Uterus (tissue), 4 donors: ENCODE measurements around the gene DPY19L3. TPM values are rescaled to one million over a fixed set of nuclear protein-coding genes. Genes with fewer than 3 reads are reported as not detected.

ENCODE experiments used
- DNase-seq, 2 donors: peaks; one replicate each; pipeline ENCODE4 v3.0.0-alpha.2; 2019 to 2020
- H3K27ac ChIP-seq, 2 donors: fragments of 200-600 bp; sonication (generic); 1 replicate in 1 of 2; 2 replicates in 1 of 2; pipeline ENCODE4 v1.5.1; 2016 to 2018
- H3K27me3 ChIP-seq, 2 donors: fragments of 200-600 bp; sonication (generic); one replicate each; pipeline ENCODE4 v1.5.1; 2018 to 2019; ENCODE audit warnings: control low read depth in 1 of 2
- H3K36me3 ChIP-seq, 2 donors: fragments of 200-600 bp; sonication (generic); one replicate each; pipeline ENCODE4 v1.5.1; 2019; ENCODE audit warnings: control low read depth in 1 of 2
- H3K4me1 ChIP-seq, 2 donors: fragments of 200-600 bp; sonication (generic); one replicate each; pipeline ENCODE4 v1.5.1; 2018 to 2019; ENCODE audit warnings: control low read depth in 1 of 2
- H3K4me3 ChIP-seq, 2 donors: fragments of 200-600 bp; sonication (generic); 1 replicate in 1 of 2; 2 replicates in 1 of 2; pipeline ENCODE4 v1.5.1; 2018 to 2019; ENCODE audit warnings: mild to moderate bottlenecking in 1 of 2
- H3K9me3 ChIP-seq, 2 donors: fragments of 200-600 bp; sonication (generic); one replicate each; pipeline ENCODE4 v1.5.1; 2019; ENCODE audit warnings: control low read depth in 1 of 2
- POLR2A ChIP-seq, 2 donors: fragments of 450-650 bp; IDR thresholded peaks; one replicate each; pipeline ENCODE4 v1.6.1; 2016; ENCODE audit warnings: antibody characterized with exemption in 2 of 2, mild to moderate bottlenecking in 1 of 2, moderate library complexity in 1 of 2
- intact Hi-C: fragments of 100-400 bp; cut with DNase I; formaldehyde crosslinking; loops from one replicate; pipeline ENCODE4 v1.15.1; 2023; ENCODE audit warnings: low total_unique reads
- total RNA-seq, 4 donors: library from RNA; depleted of rRNA in 3 of 4; stranded (reverse); fragments of >200 nt in 3 of 4; gene quantifications; one replicate each; pipeline versions ENCODE4 v1.1.0 to v1.2.4, GENCODE V29; 2014 to 2023
- TF ChIP-seq, protein P1 (sequence below), 4 experiments: fragments of 200-600 bp in 2 of 4; fragments of 450-650 bp in 2 of 4; sonication (generic) in 2 of 4; IDR thresholded peaks; one replicate each; pipeline ENCODE4 v1.5.1; 2016 to 2019; ENCODE audit warnings: antibody characterized with exemption in 4 of 4, mild to moderate bottlenecking in 2 of 4, moderate library complexity in 1 of 4
- donor health status: DM: yes; HTN: yes; CAD: no.

DPY19L3 gene
- total RNA-seq, 4 donors from 2014 or later, result 10.2 to 58.9 (median 34.7) TPM

DNA sequence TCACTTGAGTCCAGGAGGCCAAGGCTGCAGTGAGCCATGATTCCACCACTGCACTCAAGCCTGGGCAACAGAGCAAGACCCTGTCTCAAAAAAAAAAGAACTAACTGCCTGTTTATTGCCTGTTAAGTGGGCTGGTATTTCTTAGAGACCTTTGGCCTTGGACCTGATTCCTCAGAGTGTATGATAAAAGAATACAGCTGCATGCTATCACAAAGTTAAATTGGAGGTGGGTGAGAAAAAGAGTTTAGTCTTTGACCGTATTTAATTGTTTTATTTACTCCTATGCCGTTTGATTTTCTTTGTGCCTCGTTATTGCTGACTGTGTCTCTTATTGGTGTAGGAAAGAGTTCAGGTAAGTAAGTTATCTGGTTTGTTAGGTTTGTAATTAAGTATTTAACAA, 25.3 kb upstream of the DPY19L3 start:
- no peak for TF ChIP-seq POLR2A (IDR thresholded peaks at IDR 0.05)
- TF ChIP-seq, protein P1, sequence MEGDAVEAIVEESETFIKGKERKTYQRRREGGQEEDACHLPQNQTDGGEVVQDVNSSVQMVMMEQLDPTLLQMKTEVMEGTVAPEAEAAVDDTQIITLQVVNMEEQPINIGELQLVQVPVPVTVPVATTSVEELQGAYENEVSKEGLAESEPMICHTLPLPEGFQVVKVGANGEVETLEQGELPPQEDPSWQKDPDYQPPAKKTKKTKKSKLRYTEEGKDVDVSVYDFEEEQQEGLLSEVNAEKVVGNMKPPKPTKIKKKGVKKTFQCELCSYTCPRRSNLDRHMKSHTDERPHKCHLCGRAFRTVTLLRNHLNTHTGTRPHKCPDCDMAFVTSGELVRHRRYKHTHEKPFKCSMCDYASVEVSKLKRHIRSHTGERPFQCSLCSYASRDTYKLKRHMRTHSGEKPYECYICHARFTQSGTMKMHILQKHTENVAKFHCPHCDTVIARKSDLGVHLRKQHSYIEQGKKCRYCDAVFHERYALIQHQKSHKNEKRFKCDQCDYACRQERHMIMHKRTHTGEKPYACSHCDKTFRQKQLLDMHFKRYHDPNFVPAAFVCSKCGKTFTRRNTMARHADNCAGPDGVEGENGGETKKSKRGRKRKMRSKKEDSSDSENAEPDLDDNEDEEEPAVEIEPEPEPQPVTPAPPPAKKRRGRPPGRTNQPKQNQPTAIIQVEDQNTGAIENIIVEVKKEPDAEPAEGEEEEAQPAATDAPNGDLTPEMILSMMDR (IDR thresholded peaks at IDR 0.05), result no peak
- Histone ChIP-seq H3K27me3 (no peaks in the 10 kb centered on the region), H3K9me3 (no peaks in the 10 kb centered on the region), H3K27ac (no peak overlapping the region), H3K36me3 (no peaks in the 10 kb centered on the region), H3K4me1 (no peaks in the 10 kb centered on the region), H3K4me3 (no peak overlapping the region)
- DNase-seq, result no peak
- intact Hi-C loops, result no loop called here

DNA sequence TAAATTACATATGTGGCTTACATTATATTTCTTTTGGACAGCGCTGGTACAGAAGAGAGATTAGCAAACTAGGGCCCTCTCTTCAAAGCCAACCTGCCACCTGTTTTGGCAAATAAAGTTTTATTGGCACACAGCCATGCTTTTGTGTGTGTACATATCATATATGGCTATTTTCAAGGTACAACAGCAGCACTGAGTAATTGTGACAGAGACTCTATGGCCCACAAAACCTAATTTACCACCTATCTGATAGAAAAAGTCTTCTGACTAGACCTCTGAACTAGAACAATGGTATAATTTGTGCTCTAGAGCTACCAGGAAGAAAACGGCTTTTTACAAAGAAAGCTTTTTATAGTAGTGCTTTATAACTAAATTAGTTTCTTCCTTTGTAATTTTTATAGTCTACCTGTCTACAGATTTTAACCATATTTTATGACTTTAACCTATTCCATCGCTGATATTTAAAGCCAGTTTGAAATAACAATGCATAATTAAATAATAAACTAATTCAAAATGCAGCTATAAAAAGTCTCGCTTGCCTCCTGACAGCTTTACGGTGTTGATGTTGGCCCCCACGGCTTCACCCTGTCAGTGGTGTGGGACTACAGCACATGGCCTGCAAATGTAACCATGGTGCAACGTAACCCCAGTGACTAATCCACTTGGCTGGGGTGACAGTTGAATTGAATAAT, 17.7 kb upstream of the DPY19L3 start:
- H3K4me1 ChIP-seq, result no peaks in the 10 kb centered on the region
- DNase-seq, result peak; percentile 35 to 51
- intact Hi-C loops, result no loop called here
- no peak overlapping the region for H3K4me3 ChIP-seq
- H3K9me3 ChIP-seq, result no peaks in the 10 kb centered on the region
- TF ChIP-seq POLR2A (IDR thresholded peaks at IDR 0.05), result no peak
- TF ChIP-seq, protein P1 (IDR thresholded peaks at IDR 0.05), result no peak
- no peak overlapping the region for H3K27ac ChIP-seq
- H3K36me3 ChIP-seq, result no peaks in the 10 kb centered on the region
- H3K27me3 ChIP-seq, result no peaks in the 10 kb centered on the region

DNA sequence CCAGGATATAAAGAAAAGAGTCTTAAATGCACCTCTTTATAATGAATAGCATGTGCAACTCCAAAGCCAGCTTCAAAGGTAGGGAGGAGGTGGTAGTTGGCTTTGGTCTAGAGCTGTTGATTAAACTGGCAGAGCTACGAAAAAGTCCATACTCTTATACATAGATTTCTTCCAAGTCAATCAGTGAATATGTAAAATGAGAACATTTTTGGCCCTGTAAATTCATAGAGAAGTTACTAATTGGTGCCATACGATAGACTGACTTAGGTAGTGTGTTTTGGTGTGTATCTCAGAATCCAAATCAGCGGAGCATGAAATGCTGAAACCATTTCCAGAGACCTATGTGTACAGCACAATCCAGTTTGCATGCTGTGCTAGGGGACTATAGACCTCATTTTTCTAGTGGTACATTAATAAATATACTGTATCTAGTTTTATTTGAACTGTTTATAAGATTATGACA, 17.1 kb upstream of the DPY19L3 start:
- intact Hi-C loops, result no loop called here
- Histone ChIP-seq H3K9me3 (no peaks in the 10 kb centered on the region), H3K4me1 (no peaks in the 10 kb centered on the region), H3K36me3 (no peaks in the 10 kb centered on the region), H3K27me3 (no peaks in the 10 kb centered on the region), H3K27ac (no peak overlapping the region), H3K4me3 (no peak overlapping the region)
- TF ChIP-seq, protein P1 (IDR thresholded peaks at IDR 0.05), result no peak
- no peak for TF ChIP-seq POLR2A (IDR thresholded peaks at IDR 0.05)
- no peak for DNase-seq

- Histone ChIP-seq H3K4me1 (no peaks in the 10 kb centered on the region), H3K36me3 (no peaks in the 10 kb centered on the region), H3K4me3 (no peak overlapping the region), H3K9me3 (no peaks in the 10 kb centered on the region), H3K27ac (no peak overlapping the region), H3K27me3 (no peaks in the 10 kb centered on the region)
- TF ChIP-seq POLR2A (IDR thresholded peaks at IDR 0.05), result no peak
- TF ChIP-seq, protein P1 (IDR thresholded peaks at IDR 0.05), result no peak
- intact Hi-C loops, result no loop called here
- DNase-seq, result no peak
Measured at GRCh38 chr19:32392901-32393300, 12.7 kb upstream of the DPY19L3 start.

GRCh38 chr19:32396046-32396652, 9.4 kb upstream of the DPY19L3 start:
- Histone ChIP-seq H3K27me3 (no peaks in the 10 kb centered on the region), H3K9me3 (no peaks in the 10 kb centered on the region), H3K27ac (no peak overlapping the region), H3K36me3 (no peaks in the 10 kb centered on the region), H3K4me1 (no peaks in the 10 kb centered on the region), H3K4me3 (no peak overlapping the region)
- DNase-seq, result no peak
- intact Hi-C loops, result no loop called here
- TF ChIP-seq, protein P1 (IDR thresholded peaks at IDR 0.05), result no peak
- no peak for TF ChIP-seq POLR2A (IDR thresholded peaks at IDR 0.05)
